SJCRH30 (cell line): ENCODE data around the gene EFNA1. TPM values are rescaled to one million over a fixed set of nuclear protein-coding genes. Genes with fewer than 3 reads are reported as not detected.

Experiments used
- DNase-seq, 2 experiments: peaks; one replicate each; pipeline ENCODE4 v3.0.0-alpha.2; 2015 to 2020
- H3K27ac ChIP-seq: fragments of 250-450 bp; sonication (Bioruptor Pico); 2 replicates; pipeline ENCODE4 v1.5.1; 2020; ENCODE audit warnings: mild to moderate bottlenecking, moderate library complexity
- H3K27me3 ChIP-seq: fragments of 250-450 bp; sonication (Bioruptor Pico); 2 replicates; pipeline ENCODE4 v1.5.1; 2020; ENCODE audit warnings: mild to moderate bottlenecking, moderate library complexity
- H3K36me3 ChIP-seq: fragments of 250-450 bp; sonication (Bioruptor Pico); 2 replicates; pipeline ENCODE4 v1.5.1; 2020; ENCODE audit warnings: mild to moderate bottlenecking, moderate library complexity
- H3K4me1 ChIP-seq: fragments of 250-450 bp; sonication (Bioruptor Pico); 2 replicates; pipeline ENCODE4 v1.5.1; 2020; ENCODE audit warnings: mild to moderate bottlenecking, moderate library complexity
- H3K4me3 ChIP-seq: fragments of 250-450 bp; sonication (Bioruptor Pico); 2 replicates; pipeline ENCODE4 v1.5.1; 2020; ENCODE audit warnings: mild to moderate bottlenecking, moderate library complexity
- H3K9me3 ChIP-seq: fragments of 250-450 bp; sonication (Bioruptor Pico); replicated peaks from 2 replicates; pipeline ENCODE4 v1.5.1; 2020; ENCODE audit warnings: mild to moderate bottlenecking, moderate library complexity
- total RNA-seq: library from RNA; depleted of rRNA; stranded (reverse); fragments of >200 nt; shearing (Covaris generic); gene quantifications from 2 replicates; pipeline ENCODE4 v1.2.3, GENCODE V29; 2014; rRNA removed

Gene EFNA1
- total RNA-seq, 1 experiment from 2014 or later: 1.8 TPM

DNA sequence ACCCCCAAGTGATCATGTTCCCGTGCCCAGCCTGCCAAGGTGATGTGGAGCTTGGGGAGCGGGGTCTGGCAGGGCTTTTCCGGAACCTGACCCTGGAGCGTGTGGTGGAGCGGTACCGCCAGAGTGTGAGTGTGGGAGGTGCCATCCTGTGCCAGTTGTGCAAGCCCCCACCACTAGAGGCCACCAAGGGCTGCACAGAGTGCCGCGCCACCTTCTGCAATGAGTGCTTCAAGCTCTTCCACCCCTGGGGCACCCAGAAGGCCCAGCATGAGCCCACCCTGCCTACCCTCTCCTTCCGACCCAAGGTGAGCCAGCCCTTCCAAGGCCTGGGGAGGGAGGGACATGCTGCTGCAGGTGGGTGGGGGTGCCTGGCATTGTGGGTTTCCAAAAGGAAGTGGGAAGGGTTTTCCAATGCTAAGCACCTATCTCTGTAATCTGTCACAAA is 48.3 kb downstream of the EFNA1 start:
- Histone ChIP-seq H3K27me3 (no peaks in the 10 kb centered on the region), H3K4me3 (no peak overlapping the region), H3K27ac (no peak overlapping the region), H3K9me3 (no peaks in the 10 kb centered on the region), H3K36me3 (no peaks in the 10 kb centered on the region), H3K4me1 (peaks cover 9% of the 10 kb centered on the region)
- DNase-seq: no peak

GRCh38 chr1:155176544-155177071 is 48.9 kb downstream of the EFNA1 start:
- peak; percentile 64 to 80 for DNase-seq

GRCh38 chr1:155177192-155177917 is 49.7 kb downstream of the EFNA1 start:
- Histone ChIP-seq H3K27ac (no peak overlapping the region), H3K36me3 (no peaks in the 10 kb centered on the region), H3K9me3 (no peaks in the 10 kb centered on the region), H3K27me3 (no peaks in the 10 kb centered on the region), H3K4me3 (no peak overlapping the region), H3K4me1 (peaks cover 3% of the 10 kb centered on the region)
- DNase-seq: no peak

More at GRCh38 chr1:155176544-155177071, 48.9 kb downstream of the EFNA1 start:
- Histone ChIP-seq H3K36me3 (no peaks in the 10 kb centered on the region), H3K9me3 (no peaks in the 10 kb centered on the region), H3K27ac (no peak overlapping the region), H3K27me3 (no peaks in the 10 kb centered on the region), H3K4me3 (no peak overlapping the region), H3K4me1 (peaks cover 9% of the 10 kb centered on the region)

DNA sequence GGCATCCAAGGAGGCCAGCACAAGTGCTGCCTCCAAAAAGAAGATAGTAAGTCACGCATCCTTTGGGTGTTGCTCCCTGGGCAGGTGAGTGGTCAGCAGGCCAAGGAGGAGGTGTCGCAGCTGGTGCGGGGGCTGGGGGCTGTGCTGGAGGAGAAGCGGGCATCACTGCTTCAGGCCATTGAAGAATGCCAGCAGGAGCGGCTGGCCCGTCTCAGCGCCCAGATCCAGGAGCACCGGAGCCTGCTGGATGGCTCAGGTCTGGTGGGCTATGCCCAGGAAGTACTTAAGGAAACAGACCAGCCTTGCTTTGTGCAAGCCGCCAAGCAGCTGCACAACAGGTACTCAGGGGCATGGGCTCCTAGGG is 50.2 kb downstream of the EFNA1 start:
- no peaks in the 10 kb centered on the region for H3K36me3 ChIP-seq
- H3K9me3 ChIP-seq: no peaks in the 10 kb centered on the region
- peaks cover 3% of the 10 kb centered on the region for H3K4me1 ChIP-seq
- no peak overlapping the region for H3K27ac ChIP-seq
- DNase-seq: no peak
- no peak overlapping the region for H3K4me3 ChIP-seq
- H3K27me3 ChIP-seq: no peaks in the 10 kb centered on the region

DNA sequence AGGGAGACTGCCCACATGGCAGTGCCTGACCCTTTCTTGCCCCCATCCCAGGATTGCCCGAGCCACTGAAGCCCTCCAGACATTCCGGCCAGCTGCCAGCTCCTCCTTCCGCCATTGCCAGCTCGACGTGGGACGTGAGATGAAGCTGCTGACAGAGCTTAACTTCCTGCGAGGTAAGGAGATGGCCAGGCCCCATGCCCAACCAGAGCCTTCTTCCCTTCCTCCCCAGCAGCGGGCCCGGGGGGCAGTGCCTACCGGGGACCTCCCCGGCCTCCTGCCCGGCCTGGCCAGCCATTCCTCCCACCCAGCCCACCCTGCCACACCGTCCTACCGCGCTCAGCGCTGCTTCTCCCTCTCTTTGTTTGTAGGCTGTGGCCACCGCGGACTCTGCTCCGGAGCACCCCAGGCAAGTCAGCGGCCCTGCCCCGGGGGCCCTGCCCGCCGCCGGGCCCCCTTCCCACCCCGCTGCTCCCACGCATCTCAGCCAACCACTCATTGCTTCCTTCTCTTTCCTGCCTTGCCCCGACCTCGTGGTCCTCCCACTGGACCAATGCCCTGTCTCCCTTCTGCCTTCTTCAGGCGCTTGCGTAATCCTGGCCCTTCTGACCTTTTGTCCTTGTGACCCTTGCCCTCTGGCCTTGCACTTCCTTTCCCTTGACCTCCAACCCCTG is 50.9 kb downstream of the EFNA1 start:
- Histone ChIP-seq H3K36me3 (no peaks in the 10 kb centered on the region), H3K9me3 (no peaks in the 10 kb centered on the region), H3K27me3 (no peaks in the 10 kb centered on the region), H3K4me3 (no peak overlapping the region), H3K27ac (no peak overlapping the region), H3K4me1 (peaks cover under 1% of the 10 kb centered on the region)
- DNase-seq: no peak

DNA sequence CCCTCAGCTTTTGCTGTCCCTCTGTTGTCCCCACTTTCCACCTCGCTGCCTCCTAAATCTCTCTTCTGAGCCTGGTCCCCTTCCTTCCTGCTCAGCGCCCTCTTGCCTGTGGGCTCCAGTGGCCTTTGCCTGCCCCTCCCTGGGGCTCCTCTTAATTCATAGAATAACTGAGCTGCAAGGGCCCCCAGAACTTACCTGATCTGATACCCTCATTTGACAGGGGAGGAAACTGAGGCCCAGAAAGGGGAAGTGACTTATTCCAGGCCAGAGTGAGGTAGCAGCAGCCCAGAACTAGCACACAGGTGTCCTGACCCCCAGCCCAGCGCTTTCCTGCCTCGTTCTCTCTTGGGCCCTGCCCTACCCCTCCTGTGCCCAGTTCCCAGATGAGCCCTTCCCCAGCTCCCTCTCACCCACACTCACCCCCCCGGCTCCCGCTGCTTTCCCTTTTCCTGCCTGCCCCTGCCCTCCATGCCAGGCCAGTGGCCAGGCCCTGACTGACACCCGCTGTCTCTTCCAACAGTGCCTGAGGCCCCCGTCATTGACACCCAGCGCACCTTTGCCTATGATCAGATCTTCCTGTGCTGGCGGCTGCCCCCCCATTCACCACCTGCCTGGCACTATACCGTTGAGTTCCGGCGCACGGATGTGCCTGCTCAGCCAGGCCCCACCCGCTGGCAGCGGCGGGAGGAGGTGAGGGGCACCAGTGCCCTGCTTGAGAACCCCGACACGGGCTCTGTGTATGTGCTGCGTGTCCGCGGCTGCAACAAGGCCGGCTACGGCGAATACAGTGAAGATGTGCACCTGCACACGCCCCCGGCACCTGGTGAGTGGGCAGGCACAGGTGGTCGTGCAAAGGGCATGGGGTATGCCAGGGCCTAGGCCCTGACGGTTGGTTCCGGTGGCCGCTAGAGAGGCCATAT is 51.7 kb downstream of the EFNA1 start:
- no peak overlapping the region for H3K27ac ChIP-seq
- H3K36me3 ChIP-seq: no peaks in the 10 kb centered on the region
- no peak for DNase-seq
- no peak overlapping the region for H3K4me3 ChIP-seq
- no peaks in the 10 kb centered on the region for H3K4me1 ChIP-seq
- no peaks in the 10 kb centered on the region for H3K9me3 ChIP-seq
- H3K27me3 ChIP-seq: no peaks in the 10 kb centered on the region

GRCh38 chr1:155181371-155182051 is 53.8 kb downstream of the EFNA1 start:
- Histone ChIP-seq H3K36me3 (no peaks in the 10 kb centered on the region), H3K9me3 (no peaks in the 10 kb centered on the region), H3K27ac (no peak overlapping the region), H3K4me1 (peaks cover 3% of the 10 kb centered on the region; the same call in 1 of the 2 replicates), H3K4me3 (no peak overlapping the region), H3K27me3 (no peaks in the 10 kb centered on the region)
- DNase-seq: no peak

DNA sequence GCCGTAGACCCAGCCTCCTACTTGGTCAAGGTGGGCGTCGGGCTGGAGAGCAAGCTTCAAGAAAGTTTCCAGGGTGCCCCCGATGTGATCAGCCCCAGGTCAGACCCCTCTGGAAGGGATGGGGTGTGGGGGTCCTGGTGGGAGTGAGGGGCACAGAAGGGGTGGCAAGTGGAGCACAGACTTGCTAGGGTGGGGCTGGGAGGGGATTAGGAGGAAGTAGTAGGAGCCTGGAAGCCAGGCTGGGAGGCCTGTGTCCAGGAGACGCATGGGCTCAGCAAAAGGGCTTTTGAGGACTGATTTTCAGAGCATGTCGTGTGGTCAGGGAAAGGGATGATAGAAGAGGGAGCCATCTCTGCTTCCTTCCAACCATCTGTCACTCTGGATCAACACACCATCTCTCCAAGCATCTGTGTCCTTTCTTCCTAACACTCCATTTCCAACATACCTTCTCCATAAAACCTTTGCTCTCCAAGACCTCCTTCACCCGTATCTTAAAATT is 54.4 kb downstream of the EFNA1 start:
- no peak overlapping the region for H3K4me3 ChIP-seq
- peaks cover 3% of the 10 kb centered on the region; the same call in 1 of the 2 replicates for H3K4me1 ChIP-seq
- DNase-seq: no peak
- H3K36me3 ChIP-seq: no peaks in the 10 kb centered on the region
- H3K9me3 ChIP-seq: no peaks in the 10 kb centered on the region
- no peaks in the 10 kb centered on the region for H3K27me3 ChIP-seq
- H3K27ac ChIP-seq: no peak overlapping the region

DNA sequence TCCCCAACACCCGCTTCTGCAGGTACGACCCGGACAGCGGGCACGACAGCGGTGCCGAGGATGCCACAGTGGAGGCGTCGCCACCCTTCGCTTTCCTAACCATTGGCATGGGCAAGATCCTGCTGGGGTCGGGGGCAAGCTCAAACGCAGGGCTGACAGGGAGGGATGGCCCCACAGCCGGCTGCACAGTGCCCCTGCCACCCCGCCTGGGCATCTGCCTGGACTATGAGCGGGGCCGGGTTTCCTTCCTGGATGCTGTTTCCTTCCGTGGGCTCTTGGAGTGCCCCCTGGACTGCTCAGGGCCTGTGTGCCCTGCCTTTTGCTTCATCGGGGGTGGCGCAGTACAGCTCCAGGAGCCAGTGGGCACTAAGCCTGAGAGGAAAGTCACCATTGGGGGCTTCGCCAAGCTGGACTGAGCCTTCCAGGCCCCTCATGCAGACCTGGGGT is 56.1 kb downstream of the EFNA1 start:
- no peaks in the 10 kb centered on the region for H3K36me3 ChIP-seq
- no peaks in the 10 kb centered on the region for H3K9me3 ChIP-seq
- no peaks in the 10 kb centered on the region for H3K27me3 ChIP-seq
- DNase-seq: no peak
- H3K27ac ChIP-seq: no peak overlapping the region
- H3K4me1 ChIP-seq: peaks cover 3% of the 10 kb centered on the region; the same call in 1 of the 2 replicates
- no peak overlapping the region for H3K4me3 ChIP-seq

GRCh38 chr1:155184351-155184811 is 56.7 kb downstream of the EFNA1 start:
- H3K4me3 ChIP-seq: no peak overlapping the region
- no peaks in the 10 kb centered on the region for H3K36me3 ChIP-seq
- peaks cover 3% of the 10 kb centered on the region; the same call in 1 of the 2 replicates for H3K4me1 ChIP-seq
- no peak for DNase-seq
- no peak overlapping the region for H3K27ac ChIP-seq
- H3K27me3 ChIP-seq: no peaks in the 10 kb centered on the region
- no peaks in the 10 kb centered on the region for H3K9me3 ChIP-seq

Other genes starting within 250 kb of the EFNA1 start
- gene PMVK, start 191.2 kb upstream of the EFNA1 start, total RNA-seq: 4.6 and 4.9 TPM in 2 replicates
- gene PBXIP1, start 171.8 kb upstream of the EFNA1 start, total RNA-seq: 40.2 TPM in 2 replicates
- 29.4 and 29.8 TPM in 2 replicates for gene PYGO2, start 166.1 kb upstream of the EFNA1 start, total RNA-seq
- 102 and 110 TPM in 2 replicates for gene SHC1, start 157.1 kb upstream of the EFNA1 start, total RNA-seq
- 299 and 303 TPM in 2 replicates for gene CKS1B, start 153.2 kb upstream of the EFNA1 start, total RNA-seq
- 25.6 and 28.0 TPM in 2 replicates for gene FLAD1, start 144.5 kb upstream of the EFNA1 start, total RNA-seq
- not detected in 2 replicates for gene LENEP, start 134.3 kb upstream of the EFNA1 start, total RNA-seq
- 4.8 and 5.6 TPM in 2 replicates for gene ZBTB7B, start 125.1 kb upstream of the EFNA1 start, total RNA-seq
- not detected in 2 replicates for gene DCST2, start 94.1 kb upstream of the EFNA1 start, total RNA-seq
- not detected in 2 replicates for gene DCST1, start 94.1 kb upstream of the EFNA1 start, total RNA-seq
- gene ADAM15, start 76.6 kb upstream of the EFNA1 start, total RNA-seq: 16.9 and 18.3 TPM in 2 replicates
- 15.3 and 17.8 TPM in 2 replicates for gene EFNA4, start 64.1 kb upstream of the EFNA1 start, total RNA-seq
- gene EFNA3, start 49.0 kb upstream of the EFNA1 start, total RNA-seq: 3.5 and 4.2 TPM in 2 replicates
- 12.9 and 14.8 TPM in 2 replicates for gene SLC50A1, start 8.0 kb downstream of the EFNA1 start, total RNA-seq
- 16.1 and 16.8 TPM in 2 replicates for gene DPM3, start 12.7 kb downstream of the EFNA1 start, total RNA-seq
- 84.2 and 90.9 TPM in 2 replicates for gene KRTCAP2, start 45.4 kb downstream of the EFNA1 start, total RNA-seq
- gene TRIM46, start 46.0 kb downstream of the EFNA1 start, total RNA-seq: 0.79 and 1.0 TPM in 2 replicates
- gene THBS3, start 80.0 kb downstream of the EFNA1 start, total RNA-seq: 4.1 and 4.5 TPM in 2 replicates
- gene MTX1, start 80.8 kb downstream of the EFNA1 start, total RNA-seq: 25.2 and 31.7 TPM in 2 replicates
- 12.1 and 12.7 TPM in 2 replicates for gene ENTREP3, start 127.6 kb downstream of the EFNA1 start, total RNA-seq
- gene SCAMP3, start 134.5 kb downstream of the EFNA1 start, total RNA-seq: 42.1 and 43.4 TPM in 2 replicates
- gene CLK2, start 145.6 kb downstream of the EFNA1 start, total RNA-seq: 29.7 and 43.1 TPM in 2 replicates
- gene HCN3, start 149.6 kb downstream of the EFNA1 start, total RNA-seq: 1.6 and 1.7 TPM in 2 replicates
- 0.04 TPM in 1 of 2 replicates, not detected in the other for gene PKLR, start 173.6 kb downstream of the EFNA1 start, total RNA-seq
- 144 and 148 TPM in 2 replicates for gene FDPS, start 181.0 kb downstream of the EFNA1 start, total RNA-seq
- 18.6 and 21.0 TPM in 2 replicates for gene RUSC1, start 193.0 kb downstream of the EFNA1 start, total RNA-seq